Activated T-cell treated with anti-CD3 and anti-CD28 coated beads, Interleukin-2, amount 50 U/mL, for 24 hours (primary cell): ENCODE data around the gene ARHGAP22.
A peak's percentile ranks its signal among the peaks of the same experiment; 100 is the strongest.

Experiments
- DNase-seq: peaks from one replicate; pipeline ENCODE4 v3.0.0-alpha.2; 2020
- H3K27ac Mint-ChIP-seq: 2 replicates; pipeline ENCODE4 v1.8.0; 2020; ENCODE audit warnings: mild to moderate bottlenecking, mixed read lengths
- H3K27me3 Mint-ChIP-seq: 2 replicates; pipeline ENCODE4 v1.8.0; 2020; ENCODE audit warnings: mixed read lengths
- H3K36me3 Mint-ChIP-seq: 2 replicates; pipeline ENCODE4 v1.8.0; 2020; ENCODE audit warnings: low read depth, mixed read lengths
- H3K4me1 Mint-ChIP-seq: 2 replicates; pipeline ENCODE4 v1.8.0; 2020; ENCODE audit warnings: low read depth, mixed read lengths
- H3K4me3 Mint-ChIP-seq: 2 replicates; pipeline ENCODE4 v1.8.0; 2020; ENCODE audit warnings: mild to moderate bottlenecking, moderate library complexity, mixed read lengths
- H3K9me3 Mint-ChIP-seq: 2 replicates; pipeline ENCODE4 v1.8.0; 2020; ENCODE audit warnings: mixed read lengths

ARHGAP22 gene

DNA sequence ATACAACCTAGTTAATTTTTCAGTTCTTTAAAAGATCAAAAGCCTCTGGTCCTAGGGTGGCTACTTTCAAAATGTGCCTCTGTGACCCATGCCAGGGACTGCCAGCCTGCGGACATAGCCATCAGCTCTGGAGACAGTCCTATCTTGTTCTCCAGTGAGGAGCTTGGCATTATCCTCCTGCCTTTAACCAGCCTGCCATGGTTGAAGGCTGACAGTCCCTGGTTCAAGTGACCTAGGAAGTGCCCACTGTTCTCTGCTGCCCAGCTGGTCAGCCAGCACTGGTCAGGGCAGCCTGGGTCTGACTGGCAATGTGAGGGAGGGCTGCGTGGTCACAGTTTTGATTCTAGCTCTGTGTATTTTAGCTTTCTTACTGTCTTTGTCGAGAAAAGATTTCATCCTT lies 18.1 kb upstream of the ARHGAP22 start:
- H3K9me3 Mint-ChIP-seq = no peaks in the 10 kb centered on the region
- no peaks in the 10 kb centered on the region for H3K36me3 Mint-ChIP-seq
- H3K4me1 Mint-ChIP-seq = no peaks in the 10 kb centered on the region
- no peak for DNase-seq
- H3K4me3 Mint-ChIP-seq = no peak overlapping the region
- no peak overlapping the region for H3K27ac Mint-ChIP-seq
- peaks cover 38% of the 10 kb centered on the region for H3K27me3 Mint-ChIP-seq

DNA sequence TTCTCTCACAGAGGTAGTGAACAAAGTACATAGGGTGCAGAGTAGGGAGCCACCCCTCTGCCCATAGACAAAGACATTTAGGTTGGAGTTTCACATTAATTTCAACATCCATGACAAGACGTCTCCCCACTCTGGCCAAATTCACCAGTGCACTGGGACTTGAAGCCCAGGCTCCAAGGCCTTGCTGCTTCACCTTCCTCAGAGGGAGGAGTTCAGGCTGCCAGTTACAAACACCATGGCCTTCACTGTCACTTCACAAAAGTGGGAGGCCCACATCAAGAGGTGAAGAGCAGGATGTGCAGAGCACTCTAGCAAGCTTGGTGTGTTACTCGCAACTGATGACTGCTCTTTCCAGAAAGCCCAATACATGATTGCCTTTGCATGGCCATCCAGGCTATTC lies 15.8 kb upstream of the ARHGAP22 start:
- Mint-ChIP-seq H3K4me1 (no peaks in the 10 kb centered on the region), H3K27me3 (peaks cover 27% of the 10 kb centered on the region), H3K4me3 (no peak overlapping the region), H3K27ac (no peak overlapping the region), H3K9me3 (peaks cover 2% of the 10 kb centered on the region), H3K36me3 (no peaks in the 10 kb centered on the region)
- DNase-seq = no peak

DNA sequence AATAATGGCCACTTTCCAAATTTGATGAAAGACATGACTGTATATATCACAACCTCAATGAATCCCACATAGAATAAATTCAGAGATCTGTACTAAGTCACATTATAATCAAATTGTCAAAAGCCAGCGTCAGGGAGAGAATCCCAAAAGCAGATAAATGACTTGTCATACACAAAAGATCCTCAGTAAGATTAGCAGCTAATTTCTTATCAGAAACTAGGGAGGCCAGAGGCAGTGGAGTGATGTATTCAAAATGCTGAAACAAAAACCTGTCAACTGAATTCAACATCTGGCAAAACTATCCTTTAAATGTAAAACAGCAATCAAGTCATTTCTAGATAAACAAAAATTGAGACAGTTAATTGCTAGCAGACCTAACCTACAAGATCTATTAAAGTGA lies 11.6 kb upstream of the ARHGAP22 start:
- Mint-ChIP-seq H3K4me3 (no peak overlapping the region), H3K9me3 (peaks cover 2% of the 10 kb centered on the region), H3K27ac (no peak overlapping the region), H3K4me1 (no peaks in the 10 kb centered on the region), H3K27me3 (peaks cover 23% of the 10 kb centered on the region), H3K36me3 (no peaks in the 10 kb centered on the region)
- no peak for DNase-seq

DNA sequence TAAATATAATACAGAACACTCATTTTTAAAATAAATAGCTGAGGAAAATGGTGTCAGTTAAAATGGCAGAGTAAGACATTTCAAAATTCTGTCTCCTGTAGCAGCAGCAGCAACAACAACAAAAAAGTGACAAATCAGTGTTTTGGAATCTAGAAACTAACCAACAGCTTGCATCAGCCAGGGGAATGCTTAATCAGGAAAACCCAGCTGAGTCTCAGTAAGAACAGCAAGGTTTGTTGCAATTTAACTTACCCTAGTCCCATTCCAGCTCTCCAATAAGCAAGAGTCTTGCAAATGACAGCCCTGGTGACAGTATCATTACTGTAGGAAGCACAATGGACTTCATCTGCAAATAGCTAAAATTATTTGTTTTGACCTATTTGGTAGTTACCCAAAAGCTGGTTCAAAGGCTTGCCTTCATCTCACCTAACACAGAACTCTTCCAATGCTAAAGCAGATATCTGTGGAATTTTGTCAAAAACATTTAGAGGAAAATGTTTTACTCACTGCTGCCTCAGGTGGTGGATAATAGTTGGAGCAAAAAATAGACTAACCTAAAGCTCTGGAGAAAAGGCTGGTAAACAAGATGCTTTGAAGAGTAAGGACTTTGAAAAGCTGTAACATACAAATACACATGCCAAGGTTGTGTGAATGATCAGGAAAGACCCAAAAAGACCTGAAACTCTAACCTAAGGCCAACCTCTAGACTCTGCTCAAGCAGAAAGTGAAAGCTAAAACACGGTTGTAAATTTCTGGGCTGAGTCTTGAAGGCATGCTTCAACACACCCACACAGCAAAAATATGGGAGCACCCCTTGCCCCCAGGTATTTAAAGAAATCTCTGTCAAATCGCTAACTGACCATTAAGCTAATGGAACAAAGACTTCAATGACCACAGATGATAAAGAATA lies 9.9 kb upstream of the ARHGAP22 start:
- Mint-ChIP-seq H3K9me3 (peaks cover 2% of the 10 kb centered on the region), H3K27ac (no peak overlapping the region), H3K4me1 (no peaks in the 10 kb centered on the region), H3K27me3 (peaks cover 32% of the 10 kb centered on the region), H3K4me3 (no peak overlapping the region), H3K36me3 (no peaks in the 10 kb centered on the region)
- no peak for DNase-seq

DNA sequence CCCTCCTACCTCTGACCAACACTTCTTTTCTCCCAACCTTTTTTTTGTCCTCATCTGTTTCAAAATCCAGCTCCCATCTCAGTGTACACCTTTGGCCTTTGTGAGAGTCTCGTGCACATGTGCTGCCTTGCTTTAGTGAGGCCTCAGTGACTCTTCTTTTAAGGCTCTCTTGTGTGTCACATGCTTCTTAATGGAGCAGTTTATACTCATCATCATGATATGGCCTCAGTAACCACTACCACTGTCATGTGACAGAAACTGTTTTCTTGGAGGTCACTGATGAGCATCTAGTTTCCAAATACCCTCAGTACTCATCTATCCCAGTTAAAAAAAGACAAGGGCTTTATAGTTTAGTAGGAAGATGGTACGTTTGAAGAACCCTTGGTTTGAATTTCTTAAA lies 8.1 kb upstream of the ARHGAP22 start:
- DNase-seq = no peak
- no peak overlapping the region for H3K27ac Mint-ChIP-seq
- H3K9me3 Mint-ChIP-seq = peaks cover 2% of the 10 kb centered on the region
- no peaks in the 10 kb centered on the region for H3K4me1 Mint-ChIP-seq
- H3K27me3 Mint-ChIP-seq = peaks cover 35% of the 10 kb centered on the region
- H3K36me3 Mint-ChIP-seq = no peaks in the 10 kb centered on the region
- H3K4me3 Mint-ChIP-seq = no peak overlapping the region

DNA sequence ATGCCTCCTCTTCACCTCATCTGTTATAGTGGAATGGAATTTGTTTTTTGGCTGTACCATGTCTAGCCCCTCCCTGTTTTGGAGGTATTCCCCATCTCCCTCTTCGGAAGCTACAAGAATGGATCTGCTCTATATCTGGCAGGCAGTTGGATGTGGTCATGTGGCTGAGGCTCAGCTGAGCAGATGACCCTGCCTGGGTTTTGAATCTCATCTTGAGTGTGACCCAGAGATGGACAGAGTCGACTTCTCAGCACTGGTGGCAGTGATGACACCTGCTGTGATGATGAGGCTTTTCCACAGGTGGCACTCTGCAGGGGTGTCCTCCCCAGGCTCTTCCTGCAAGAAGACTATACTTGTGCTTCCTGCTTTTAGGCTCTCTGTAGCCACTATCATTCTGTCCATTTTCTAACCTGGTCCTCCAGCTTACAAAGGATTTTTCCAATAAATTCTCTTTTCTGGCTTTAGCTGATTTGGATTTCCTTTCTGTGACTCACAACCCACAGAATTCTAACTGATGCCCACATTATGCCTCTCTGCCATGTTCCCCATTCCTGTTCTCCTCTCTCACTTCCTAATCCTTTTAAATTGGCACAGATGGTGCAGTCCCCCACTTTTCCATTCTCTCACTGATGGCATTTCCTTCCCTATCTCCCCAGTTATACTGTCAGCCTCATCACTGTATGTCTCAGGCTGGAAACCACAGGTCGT lies 7.5 kb upstream of the ARHGAP22 start:
- Mint-ChIP-seq H3K36me3 (no peaks in the 10 kb centered on the region), H3K27ac (no peak overlapping the region), H3K9me3 (peaks cover 2% of the 10 kb centered on the region), H3K4me3 (no peak overlapping the region), H3K4me1 (no peaks in the 10 kb centered on the region), H3K27me3 (peaks cover 40% of the 10 kb centered on the region)
- no peak for DNase-seq

DNA sequence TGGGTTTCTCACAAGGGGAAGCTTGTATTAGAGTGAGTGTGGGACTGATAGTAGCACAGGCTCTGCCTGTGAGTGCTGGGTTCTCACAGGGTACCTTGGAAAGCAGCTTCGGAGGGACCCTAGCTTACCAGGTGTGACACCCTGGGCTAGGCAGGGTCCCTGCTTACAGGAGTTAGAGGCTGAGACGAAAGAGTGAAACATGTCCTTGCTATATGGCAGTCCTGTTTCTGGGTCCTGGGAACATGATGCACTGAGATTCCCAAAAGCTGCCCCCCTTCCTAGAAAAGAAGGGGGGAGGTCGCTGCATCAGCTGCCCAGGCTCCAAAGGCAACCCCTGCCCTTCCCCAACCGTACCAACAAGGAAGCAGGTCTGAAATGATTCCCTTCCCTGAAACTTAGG lies 6.3 kb upstream of the ARHGAP22 start:
- Mint-ChIP-seq H3K4me3 (no peak overlapping the region), H3K4me1 (no peaks in the 10 kb centered on the region), H3K9me3 (peaks cover under 1% of the 10 kb centered on the region), H3K27ac (no peak overlapping the region), H3K27me3 (peaks cover 48% of the 10 kb centered on the region), H3K36me3 (no peaks in the 10 kb centered on the region)
- no peak for DNase-seq

DNA sequence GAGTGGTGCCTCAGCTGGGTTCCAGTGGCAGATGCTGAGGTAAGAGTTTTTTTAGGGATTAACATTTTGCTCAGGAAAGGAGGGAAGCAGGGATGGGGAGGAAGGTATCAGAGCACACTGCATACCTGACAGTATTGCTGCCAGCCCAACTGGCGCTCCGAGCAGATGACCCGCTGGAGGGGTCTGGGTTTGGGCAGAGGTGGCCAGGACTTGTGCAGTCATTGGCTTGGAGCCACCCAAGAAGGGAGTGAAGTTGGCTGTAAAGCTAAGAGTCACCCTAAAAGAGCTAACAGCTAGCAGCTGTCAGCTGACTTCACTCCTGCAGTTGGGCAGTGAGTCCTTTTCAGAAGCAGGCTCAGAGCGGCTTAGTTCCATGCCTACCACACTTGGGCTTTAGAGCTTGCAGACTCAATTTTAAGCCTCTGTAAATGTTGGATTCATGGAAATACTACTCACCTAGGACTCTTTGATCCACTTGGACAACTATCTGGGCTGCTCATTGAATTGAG lies 5.8 kb upstream of the ARHGAP22 start:
- H3K9me3 Mint-ChIP-seq = no peaks in the 10 kb centered on the region
- no peak for DNase-seq
- H3K4me1 Mint-ChIP-seq = no peaks in the 10 kb centered on the region
- no peak overlapping the region for H3K27ac Mint-ChIP-seq
- H3K4me3 Mint-ChIP-seq = no peak overlapping the region
- peaks cover 53% of the 10 kb centered on the region for H3K27me3 Mint-ChIP-seq
- no peaks in the 10 kb centered on the region for H3K36me3 Mint-ChIP-seq

DNA sequence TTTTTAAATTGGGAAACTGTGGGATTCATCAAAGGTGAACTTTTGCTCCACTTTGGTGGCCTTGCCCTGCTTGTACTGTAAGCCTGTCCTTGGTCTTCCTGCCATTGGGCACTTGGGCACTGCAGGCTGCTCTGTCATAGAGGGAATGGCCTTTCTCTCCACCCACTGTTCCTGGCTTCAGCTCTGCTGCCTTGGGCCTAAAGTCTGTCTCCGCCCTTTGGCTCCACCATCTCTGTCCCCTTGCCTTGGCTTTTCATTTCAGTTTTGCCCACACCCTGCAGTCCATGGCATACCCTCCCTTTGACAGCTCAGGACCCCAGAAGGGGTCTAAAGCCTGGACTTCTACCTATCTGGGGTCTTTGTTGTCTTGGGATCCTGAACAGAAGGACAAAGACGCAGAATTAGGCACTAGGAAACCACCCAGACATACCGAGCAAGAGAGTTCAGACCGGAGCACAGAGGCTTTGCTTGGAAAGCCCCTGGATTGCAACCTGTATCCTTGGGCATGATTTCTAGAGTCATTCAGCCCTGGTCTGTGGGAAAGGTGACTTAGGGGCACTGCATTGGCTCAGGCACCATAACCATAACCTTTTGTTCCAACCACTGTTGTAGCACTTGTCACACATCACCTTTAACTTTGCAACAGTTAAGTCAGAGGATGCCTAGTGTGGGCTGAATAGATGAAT lies 5.2 kb upstream of the ARHGAP22 start:
- Mint-ChIP-seq H3K9me3 (no peaks in the 10 kb centered on the region), H3K4me3 (no peak overlapping the region), H3K4me1 (peaks cover 2% of the 10 kb centered on the region), H3K27ac (no peak overlapping the region), H3K27me3 (peaks cover 58% of the 10 kb centered on the region), H3K36me3 (no peaks in the 10 kb centered on the region)
- no peak for DNase-seq

DNA sequence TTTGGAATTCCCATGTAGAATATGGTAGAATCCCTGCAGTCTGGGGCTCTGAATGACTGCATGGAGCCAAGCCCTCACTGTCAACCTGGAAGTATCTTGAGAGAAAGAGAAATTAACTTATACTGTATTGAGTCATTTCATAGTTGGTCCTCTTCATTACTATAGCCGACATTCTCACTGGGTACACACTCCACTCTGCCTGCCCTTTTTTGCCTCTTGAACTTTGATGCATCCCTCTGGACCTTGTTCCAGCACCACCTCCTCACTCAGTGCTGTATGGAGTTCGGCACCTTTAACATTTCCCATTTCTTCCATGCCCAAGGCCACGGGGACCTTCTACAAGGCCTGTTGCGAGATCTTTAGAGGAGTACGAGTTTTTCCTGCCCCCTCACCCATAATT lies 4.6 kb upstream of the ARHGAP22 start:
- Mint-ChIP-seq H3K27me3 (peaks cover 63% of the 10 kb centered on the region), H3K9me3 (no peaks in the 10 kb centered on the region), H3K4me1 (peaks cover 4% of the 10 kb centered on the region), H3K36me3 (no peaks in the 10 kb centered on the region), H3K27ac (no peak overlapping the region), H3K4me3 (no peak overlapping the region)
- DNase-seq = no peak

DNA sequence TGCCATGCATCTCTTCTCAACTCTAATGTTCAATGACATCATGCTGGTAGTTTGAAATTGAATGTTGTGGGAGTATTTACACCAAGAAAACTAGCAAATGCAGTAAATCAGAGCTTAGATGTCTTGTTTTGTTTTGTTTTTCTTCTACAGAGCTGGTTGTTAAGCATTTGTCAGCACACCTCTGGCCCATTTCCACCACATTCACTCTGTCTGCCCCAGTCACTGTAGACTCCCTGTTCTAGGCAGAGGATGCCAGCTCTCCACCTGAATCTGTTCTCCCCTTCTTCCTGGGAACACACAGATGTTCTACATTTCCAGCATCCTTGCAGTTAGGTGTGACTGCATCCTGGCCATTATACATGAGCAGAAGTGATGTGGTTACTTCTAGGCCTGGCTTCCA lies 4.1 kb upstream of the ARHGAP22 start:
- H3K27ac Mint-ChIP-seq = no peak overlapping the region
- no peak for DNase-seq
- H3K36me3 Mint-ChIP-seq = no peaks in the 10 kb centered on the region
- H3K27me3 Mint-ChIP-seq = peaks cover 66% of the 10 kb centered on the region
- no peak overlapping the region for H3K4me3 Mint-ChIP-seq
- peaks cover 4% of the 10 kb centered on the region for H3K4me1 Mint-ChIP-seq
- no peaks in the 10 kb centered on the region for H3K9me3 Mint-ChIP-seq

DNA sequence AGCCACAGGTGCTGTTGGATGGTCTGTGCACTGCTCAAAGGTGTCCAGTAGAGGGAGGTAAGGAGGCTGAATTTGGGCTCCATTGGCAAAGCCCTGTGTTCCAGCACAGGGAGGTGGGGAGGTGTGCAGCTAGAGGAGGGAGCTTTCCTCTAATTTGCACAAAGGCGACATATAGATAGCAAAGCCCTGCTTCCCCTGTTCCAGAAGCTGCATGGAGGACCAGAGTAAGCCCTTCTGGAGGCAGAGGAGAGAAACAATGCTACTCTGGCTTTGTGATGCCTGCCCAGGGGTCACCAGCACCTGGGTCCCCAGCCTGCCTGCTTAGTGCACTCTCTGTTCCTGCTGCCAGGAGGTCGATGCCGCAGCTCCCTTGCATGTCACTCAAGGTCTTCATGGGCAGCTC lies 3.4 kb upstream of the ARHGAP22 start:
- Mint-ChIP-seq H3K9me3 (no peaks in the 10 kb centered on the region), H3K36me3 (no peaks in the 10 kb centered on the region), H3K4me3 (no peak overlapping the region), H3K27ac (no peak overlapping the region), H3K4me1 (peaks cover 4% of the 10 kb centered on the region), H3K27me3 (peaks cover 65% of the 10 kb centered on the region)
- DNase-seq = peak; percentile 39

DNA sequence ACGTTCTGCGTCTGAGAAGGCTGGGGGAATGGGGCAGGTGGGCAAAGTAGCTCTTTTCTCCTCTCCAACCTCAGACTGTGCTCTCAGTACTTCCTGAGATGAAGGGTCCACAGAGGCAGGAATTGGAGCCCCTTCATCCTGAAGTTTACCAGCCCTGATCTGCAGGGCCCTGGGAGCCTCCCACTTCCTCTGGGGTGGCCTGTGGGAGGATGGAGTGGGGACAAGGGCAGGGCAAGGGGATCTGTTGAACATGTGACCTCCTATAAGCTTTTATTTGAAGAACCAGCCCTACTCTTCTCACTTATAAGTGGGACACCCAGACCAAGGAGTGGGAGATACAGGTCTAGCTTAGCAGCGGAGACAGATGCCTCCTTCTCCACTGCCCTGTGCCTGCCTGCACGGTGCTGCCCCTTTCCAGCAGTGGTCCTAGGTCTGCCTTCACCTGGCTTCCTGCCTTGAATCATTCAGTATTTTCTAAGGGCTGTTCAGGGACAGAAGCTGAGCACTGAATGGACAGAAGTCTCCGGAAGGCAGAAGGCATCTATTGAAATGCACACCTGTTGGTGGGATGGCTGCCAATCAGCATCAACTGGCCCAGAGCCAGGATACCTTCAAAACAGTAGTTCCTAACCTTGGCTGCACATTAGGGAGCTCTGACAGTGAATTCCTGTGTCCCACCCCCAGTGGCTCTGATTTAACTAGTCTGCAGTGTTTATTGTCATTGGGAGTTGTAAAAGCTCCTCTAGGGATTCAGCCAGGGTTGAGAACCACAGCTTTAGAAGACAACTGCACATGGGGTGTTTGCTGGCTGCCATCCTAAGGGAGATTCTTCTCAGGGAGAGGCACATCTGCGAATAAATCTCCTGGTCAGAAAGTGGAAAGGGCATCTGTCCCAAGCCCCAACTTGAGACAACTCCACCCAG lies 2.7 kb upstream of the ARHGAP22 start:
- Mint-ChIP-seq H3K4me3 (no peak overlapping the region), H3K27me3 (peaks cover 60% of the 10 kb centered on the region), H3K9me3 (no peaks in the 10 kb centered on the region), H3K27ac (no peak overlapping the region), H3K36me3 (no peaks in the 10 kb centered on the region), H3K4me1 (peaks cover 4% of the 10 kb centered on the region)
- no peak for DNase-seq
